Right atrium auricular region (tissue), 2 donors: ENCODE results near the gene SMPDL3A. TPM values are rescaled to one million over a fixed set of nuclear protein-coding genes. Genes with fewer than 3 reads are reported as not detected.

Experiments
- DNase-seq: peaks from one replicate; pipeline ENCODE4 v3.0.0-alpha.2; 2019; ENCODE audit warnings: low spot score
- H3K27ac ChIP-seq, 2 donors: fragments of 200-600 bp; sonication (generic); 1 replicate in 1 of 2; 2 replicates in 1 of 2; pipeline ENCODE4 v1.5.1; 2016 to 2019
- H3K27me3 ChIP-seq, 2 donors: fragments of 200-600 bp; sonication (generic); one replicate each; pipeline versions ENCODE4 v1.5.1 to v1.6.0; 2017 to 2019
- H3K36me3 ChIP-seq: fragments of 200-600 bp; sonication (generic); one replicate; pipeline ENCODE4 v1.5.1; 2016
- H3K4me1 ChIP-seq, 2 donors: fragments of 200-600 bp; sonication (generic); one replicate each; pipeline versions ENCODE4 v1.5.1 to v1.6.0; 2017 to 2019
- H3K4me3 ChIP-seq, 2 donors: fragments of 200-600 bp; sonication (generic); 1 replicate in 1 of 2; 2 replicates in 1 of 2; pipeline ENCODE4 v1.5.1; 2017 to 2019; ENCODE audit warnings: mild to moderate bottlenecking in 1 of 2, moderate library complexity in 1 of 2
- H3K9me3 ChIP-seq, 2 donors: fragments of 200-600 bp; sonication (generic); one replicate each; pipeline ENCODE4 v1.5.1; 2019
- CTCF ChIP-seq, 2 donors: fragments of 200-600 bp; sonication (generic); IDR thresholded peaks; one replicate each; pipeline ENCODE4 v1.5.1; 2019; ENCODE audit warnings: antibody characterized with exemption in 2 of 2
- total RNA-seq, 2 donors: library from RNA; depleted of rRNA; stranded (reverse); fragments of >200 nt; gene quantifications; one replicate each; pipeline ENCODE4 v1.1.0, GENCODE V29; 2016

The SMPDL3A gene
- total RNA-seq, 2 donors from 2014 or later = 4.9 to 6.6 TPM

DNA sequence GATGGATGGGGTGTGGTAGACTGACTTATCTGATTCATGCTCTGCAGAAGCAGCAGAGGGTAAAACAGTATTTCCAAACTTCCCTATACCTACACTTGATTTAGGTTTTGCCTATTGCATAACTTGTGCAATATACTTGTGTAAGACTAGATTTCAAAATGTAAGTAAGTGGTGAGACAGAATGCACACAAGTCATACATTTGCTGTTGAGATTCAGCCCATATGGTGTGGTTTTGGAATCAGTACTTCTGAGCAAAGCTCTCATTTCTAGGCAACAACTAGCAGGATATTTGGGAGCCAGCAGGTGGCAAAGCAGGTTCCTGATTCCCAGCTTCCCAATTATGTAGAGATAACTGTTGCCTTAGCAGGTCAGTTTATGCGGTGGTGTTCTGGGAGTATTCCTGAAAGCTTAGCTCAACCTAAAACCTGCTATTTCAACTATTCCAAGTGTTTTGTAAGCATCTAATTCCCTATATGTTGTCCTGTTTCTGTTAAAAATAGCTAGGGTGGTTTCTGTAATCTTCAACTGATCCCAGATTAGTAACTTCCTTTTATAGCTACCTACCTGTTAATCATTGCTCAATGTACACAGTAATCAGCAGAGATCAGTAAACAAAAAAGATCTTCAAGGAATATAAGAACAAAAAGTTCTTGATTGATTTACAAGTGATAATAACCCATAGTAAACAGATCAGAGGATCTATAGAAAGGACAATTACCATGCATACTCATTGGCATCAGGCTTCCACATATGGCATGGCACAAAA, 18.0 kb upstream of the SMPDL3A start:
- H3K4me3 ChIP-seq = no peak overlapping the region
- H3K4me1 ChIP-seq = no peaks in the 10 kb centered on the region
- H3K36me3 ChIP-seq = no peaks in the 10 kb centered on the region
- no peaks in the 10 kb centered on the region for H3K9me3 ChIP-seq
- no peaks in the 10 kb centered on the region for H3K27me3 ChIP-seq
- H3K27ac ChIP-seq = no peak overlapping the region
- DNase-seq = no peak
- no peak for TF ChIP-seq CTCF (IDR thresholded peaks at IDR 0.05)

DNA sequence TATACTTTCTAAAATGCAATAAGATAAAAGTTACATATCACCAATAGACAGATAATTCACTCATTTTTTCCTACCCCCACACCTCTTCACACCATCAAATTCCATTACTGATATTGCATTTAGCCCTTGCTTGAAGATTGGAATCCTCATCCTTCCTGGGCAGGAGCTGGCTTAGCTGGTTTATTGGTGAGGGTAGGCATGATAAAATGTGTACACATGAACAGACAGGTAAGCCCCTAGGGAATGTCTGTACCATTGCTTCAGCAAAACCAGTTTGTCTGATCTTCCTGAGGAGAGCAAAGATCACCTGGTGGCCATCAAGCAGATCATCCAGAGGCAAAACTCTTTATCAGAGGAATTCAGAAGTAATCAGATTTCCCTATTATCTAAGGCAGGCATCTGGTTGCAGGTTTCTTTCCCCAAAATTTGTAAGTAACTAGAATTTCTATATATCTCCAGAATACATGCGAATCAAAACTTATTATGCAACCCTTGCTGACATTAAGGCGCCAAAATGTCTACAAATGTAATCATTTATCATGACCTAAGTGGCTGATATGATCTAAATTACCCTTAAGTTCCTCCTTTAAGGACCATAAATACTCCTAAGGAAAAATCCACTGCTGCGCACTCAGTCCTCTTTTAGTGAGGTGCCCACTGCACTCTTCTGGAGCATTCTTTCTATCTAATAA, 16.2 kb upstream of the SMPDL3A start:
- no peaks in the 10 kb centered on the region for H3K4me1 ChIP-seq
- no peaks in the 10 kb centered on the region for H3K27me3 ChIP-seq
- TF ChIP-seq CTCF (IDR thresholded peaks at IDR 0.05) = no peak
- no peaks in the 10 kb centered on the region for H3K36me3 ChIP-seq
- no peaks in the 10 kb centered on the region for H3K9me3 ChIP-seq
- DNase-seq = no peak
- no peak overlapping the region for H3K27ac ChIP-seq
- no peak overlapping the region for H3K4me3 ChIP-seq

DNA sequence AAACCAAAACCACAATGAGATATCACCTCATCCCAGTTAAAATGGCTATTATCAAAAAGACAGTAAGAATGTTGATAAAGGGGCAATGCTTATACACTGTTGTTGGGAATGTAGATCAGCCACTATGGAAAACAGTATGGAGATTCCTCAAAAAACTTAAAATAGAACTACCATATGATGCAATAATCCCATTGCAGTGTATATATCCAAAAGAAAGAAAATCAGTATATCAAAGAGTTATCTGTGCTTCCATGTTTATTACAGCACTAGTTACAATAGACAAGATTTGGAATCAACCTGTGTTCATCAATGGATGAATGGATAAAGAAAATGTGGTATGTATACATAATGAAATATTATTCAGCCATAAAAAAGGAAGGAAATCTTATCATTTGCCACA, 13.1 kb upstream of the SMPDL3A start:
- no peak for DNase-seq
- no peaks in the 10 kb centered on the region for H3K4me1 ChIP-seq
- no peak for TF ChIP-seq CTCF (IDR thresholded peaks at IDR 0.05)

DNA sequence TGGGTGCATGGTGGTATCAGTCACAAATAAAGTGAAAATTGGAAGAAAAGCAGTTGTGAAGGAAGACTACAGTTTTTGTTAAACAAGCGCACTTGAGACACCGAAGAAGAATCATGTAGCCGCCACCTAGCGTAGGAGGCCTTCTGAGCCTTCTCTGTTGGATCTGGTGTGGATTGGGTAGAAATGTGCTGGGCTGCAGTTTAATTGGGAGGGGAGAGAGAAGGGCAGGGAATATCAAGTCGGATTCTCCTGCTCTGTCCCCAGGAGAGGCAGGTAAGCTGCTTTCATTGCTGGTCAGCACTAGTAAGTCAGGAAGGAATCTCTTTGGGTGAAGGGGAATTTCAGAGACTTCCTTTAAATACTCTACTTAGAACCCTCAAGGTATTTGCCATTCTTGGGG, 10.8 kb upstream of the SMPDL3A start:
- Histone ChIP-seq H3K27ac (no peak overlapping the region), H3K36me3 (no peaks in the 10 kb centered on the region), H3K27me3 (no peaks in the 10 kb centered on the region), H3K4me1 (no peaks in the 10 kb centered on the region), H3K4me3 (no peak overlapping the region), H3K9me3 (no peaks in the 10 kb centered on the region)
- no peak for TF ChIP-seq CTCF (IDR thresholded peaks at IDR 0.05)
- no peak for DNase-seq

More for the DNA sequence above, 13.1 kb upstream of the SMPDL3A start:
- no peaks in the 10 kb centered on the region for H3K27me3 ChIP-seq
- H3K9me3 ChIP-seq = no peaks in the 10 kb centered on the region
- no peak overlapping the region for H3K4me3 ChIP-seq
- no peak overlapping the region for H3K27ac ChIP-seq
- H3K36me3 ChIP-seq = no peaks in the 10 kb centered on the region

- no peaks in the 10 kb centered on the region for H3K36me3 ChIP-seq
- DNase-seq = no peak
- no peak overlapping the region for H3K27ac ChIP-seq
- no peak for TF ChIP-seq CTCF (IDR thresholded peaks at IDR 0.05)
- H3K4me3 ChIP-seq = no peak overlapping the region
- no peaks in the 10 kb centered on the region for H3K9me3 ChIP-seq
- H3K27me3 ChIP-seq = no peaks in the 10 kb centered on the region
- H3K4me1 ChIP-seq = no peaks in the 10 kb centered on the region
Measured at GRCh38 chr6:122778985-122779661, 9.9 kb upstream of the SMPDL3A start.
